ENCODE measurements around the gene NOC4L.
"Not testable (repeated sequence)": the region's sequence is repeated elsewhere in the genome, so short reads cannot be mapped to it uniquely, and the experiment has no call there.

NOC4L gene

DNA sequence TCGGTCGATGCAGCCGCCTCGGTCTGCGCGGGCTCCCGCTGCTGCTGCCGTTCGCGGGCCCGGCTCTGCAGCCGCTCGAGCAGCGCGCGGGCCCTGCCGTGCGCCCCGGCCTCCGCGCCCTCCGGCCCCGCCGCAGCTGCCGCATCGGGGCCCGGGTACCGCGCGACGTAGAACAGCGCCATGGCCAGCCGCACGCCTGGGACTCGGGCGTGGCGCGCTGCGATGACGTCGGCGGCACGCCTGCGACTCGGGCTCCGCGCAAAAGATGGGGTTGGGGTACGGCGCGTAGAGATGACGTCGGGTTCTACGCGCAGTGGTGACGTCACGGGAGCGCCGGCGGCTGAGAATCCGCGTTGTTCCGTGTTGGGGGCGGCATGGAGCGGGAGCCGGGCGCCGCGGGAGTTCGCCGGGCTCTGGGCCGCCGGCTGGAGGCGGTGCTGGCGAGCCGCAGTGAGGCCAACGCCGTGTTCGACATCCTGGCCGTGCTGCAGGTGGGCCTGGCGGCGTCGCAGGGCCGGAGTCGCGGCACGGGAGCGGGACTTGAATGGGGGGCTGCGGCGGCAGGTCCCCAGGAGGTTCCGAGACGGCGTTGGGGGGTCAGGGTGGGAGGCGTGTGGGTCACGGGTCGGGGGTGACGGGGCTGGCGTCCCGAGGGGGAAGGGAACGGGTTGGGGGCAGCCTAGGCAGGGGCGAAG lies at the start of gene NOC4L, which contains the start of gene DDX51:
Gene NOC4L, plus strand, starts transcription at position 343 of the 695 bp plus-strand sequence. Its CDS starts 32 bp downstream, at position 375.
Gene DDX51, minus strand, starts transcription at position 205 of the 695 bp plus-strand sequence. Its CDS starts 23 bp downstream, at position 182.
- peak; percentile 99 for DNase-seq (ENCODE audit: low spot score)

DNA sequence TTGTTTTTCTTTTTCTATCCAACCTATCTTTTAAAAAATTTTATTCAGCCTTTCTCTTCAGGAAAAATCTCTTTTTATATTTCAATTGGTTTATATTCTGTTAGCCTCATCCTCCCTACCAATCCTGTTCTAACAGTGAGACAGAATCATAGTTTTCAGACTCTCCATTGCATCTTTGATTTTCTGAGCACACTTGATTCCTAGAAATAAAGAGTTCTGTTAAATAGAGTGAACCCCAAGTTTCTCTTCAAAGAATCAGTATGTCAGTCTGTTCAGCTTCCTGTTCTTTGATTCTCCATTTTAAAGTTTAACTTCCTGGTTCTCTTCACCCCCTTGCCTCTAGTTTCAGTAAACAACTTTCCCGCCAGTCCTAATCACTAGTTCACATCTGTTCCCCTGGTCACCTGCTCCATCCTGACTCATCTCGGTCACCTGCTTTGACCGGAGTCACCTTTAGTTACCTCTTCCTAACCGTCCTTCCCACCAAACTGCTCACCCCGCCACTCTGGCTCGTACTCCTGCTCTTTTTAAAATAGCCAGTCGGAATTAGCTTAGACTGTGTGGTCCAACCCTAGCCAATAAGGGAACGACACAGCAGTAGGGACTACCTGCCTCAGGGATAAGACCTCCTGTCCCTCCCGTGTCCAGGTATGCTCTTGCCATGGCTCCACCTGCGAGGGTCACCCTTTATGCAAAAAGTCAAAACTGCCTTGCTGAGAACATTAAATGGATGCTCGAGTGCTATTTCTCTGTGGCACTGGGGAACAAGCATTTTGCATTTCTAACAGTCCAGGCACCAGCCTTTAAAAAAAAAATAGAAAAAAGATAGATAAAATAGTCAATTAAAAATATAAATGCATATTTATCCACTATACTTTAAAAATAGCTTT lies 48.5 kb upstream of the NOC4L start:
- no peak for DNase-seq (ENCODE audit: low spot score)

DNA sequence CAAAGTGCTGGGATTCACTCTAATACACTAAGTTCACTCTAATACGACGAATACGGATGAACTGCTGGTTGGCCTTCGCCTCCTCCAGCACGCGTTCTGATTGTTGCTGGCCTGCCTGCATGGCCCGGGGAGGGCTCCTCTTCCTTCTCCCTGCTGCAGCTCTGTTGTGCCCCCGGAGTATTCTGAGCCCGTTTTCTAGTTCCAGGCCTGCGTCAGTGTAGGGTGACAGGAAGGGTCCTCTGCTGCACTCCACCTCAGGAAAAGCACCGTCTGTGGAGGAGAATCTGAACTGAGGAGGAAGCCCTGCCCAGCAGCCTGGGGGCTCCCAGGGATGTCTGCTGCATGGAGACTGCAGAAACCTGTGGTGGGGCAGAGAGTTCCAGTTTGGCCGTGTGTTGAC lies 44.5 kb upstream of the NOC4L start:
- no peak for DNase-seq (ENCODE audit: low spot score)

DNA sequence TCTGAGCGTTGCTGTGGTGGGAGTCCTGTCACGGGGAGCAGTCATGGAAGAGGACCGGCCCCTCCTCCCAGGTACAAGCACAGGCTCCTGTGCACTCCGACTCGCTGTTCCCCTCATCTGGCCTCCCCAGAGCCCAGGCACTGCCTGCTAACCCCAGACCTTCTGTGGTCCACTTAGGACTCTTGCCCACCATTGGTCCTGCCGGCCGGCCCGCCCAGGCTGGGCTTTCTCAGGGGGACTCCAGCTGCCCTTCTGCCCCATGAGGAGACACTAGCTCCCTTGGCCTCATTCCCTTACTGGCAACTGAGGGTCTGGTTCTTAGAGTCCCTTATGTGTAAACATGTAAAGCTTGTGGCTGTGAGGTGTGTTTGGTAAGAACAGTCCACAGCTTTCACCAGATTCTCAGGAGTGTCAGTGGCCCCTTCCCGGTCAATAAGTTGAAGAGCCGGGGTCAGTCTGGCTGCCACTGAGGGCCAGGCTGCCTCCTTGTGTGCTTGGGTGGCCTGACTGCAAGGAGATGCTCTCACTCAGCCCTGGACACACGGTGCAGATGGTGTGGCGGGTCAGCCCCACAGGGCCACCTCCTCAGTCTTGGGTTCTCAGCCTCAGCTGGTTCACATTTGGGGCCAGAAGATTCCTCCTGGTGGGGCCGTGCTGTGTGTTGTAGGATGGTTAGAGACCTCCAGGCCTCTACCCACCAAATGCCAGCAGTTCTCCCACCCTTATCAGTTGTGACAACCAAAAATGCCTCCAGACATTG lies 43.8 kb upstream of the NOC4L start:
- no peak for DNase-seq (ENCODE audit: low spot score)

DNA sequence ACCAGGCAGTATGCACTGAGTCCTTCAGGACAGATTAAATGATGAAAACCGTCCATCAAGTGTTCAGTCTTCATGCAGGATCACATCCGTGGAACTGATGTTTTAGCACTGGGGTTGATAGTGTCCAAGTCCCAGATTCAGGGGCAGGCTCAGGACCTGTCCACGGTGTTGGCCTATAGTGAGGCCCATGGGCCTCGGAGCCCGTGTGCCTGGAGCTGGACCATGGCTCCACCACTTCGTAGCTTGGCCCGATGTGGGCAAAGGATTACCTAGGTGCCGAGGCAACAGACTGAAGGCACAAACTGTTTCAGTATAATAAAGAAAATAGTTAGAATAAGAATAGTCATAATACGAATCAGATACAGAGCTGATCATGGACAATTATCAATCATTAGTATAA lies 42.0 kb upstream of the NOC4L start:
- no peak for DNase-seq (ENCODE audit: low spot score)

GRCh38 chr12:132103072-132103471 lies 41.2 kb upstream of the NOC4L start:
- not testable (repeated sequence) for DNase-seq (ENCODE audit: low spot score)

DNA sequence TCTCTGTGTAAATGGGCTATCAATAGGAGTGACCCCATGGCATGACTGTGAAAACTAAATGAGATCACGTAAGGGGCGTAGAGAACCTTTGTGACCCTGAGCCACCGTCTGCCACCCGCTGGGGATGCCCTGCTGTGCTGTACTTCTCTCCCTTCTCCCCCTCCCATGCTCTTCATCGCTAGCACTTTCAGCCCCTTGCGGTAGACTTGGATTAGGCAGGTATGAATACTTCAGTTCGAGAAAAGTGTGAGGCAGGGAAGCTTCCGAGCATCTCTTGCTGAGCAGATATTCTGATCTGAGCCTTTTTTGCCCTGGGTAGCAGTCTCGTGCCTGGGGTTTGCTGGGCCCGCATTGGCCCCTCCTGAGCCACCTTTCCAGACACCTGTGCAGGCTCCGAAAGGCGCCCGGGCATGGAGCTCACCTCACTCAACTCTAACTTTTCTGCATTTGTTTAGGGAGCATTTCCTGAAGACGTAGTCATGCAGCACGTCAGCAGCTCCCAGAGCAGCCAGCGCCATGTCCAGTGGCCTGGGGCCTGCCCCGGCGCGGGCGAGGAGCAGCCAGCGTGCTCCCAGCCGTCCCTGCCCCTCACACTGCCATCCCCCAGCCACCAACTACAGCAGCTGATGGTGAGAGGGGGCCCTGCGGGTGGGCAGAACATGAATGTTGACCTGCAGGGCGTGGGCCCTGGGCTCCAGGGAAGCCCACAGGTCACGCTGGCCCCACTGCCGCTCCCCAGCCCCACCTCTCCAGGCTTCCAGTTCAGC lies 40.5 kb upstream of the NOC4L start:
- DNase-seq (ENCODE audit: low spot score): peak; percentile 1

- no peak for DNase-seq (ENCODE audit: low spot score)
Measured at GRCh38 chr12:132105467-132105866, 38.8 kb upstream of the NOC4L start.

- no peak for DNase-seq (ENCODE audit: low spot score)
Measured at GRCh38 chr12:132106921-132107320, 37.3 kb upstream of the NOC4L start.

DNA sequence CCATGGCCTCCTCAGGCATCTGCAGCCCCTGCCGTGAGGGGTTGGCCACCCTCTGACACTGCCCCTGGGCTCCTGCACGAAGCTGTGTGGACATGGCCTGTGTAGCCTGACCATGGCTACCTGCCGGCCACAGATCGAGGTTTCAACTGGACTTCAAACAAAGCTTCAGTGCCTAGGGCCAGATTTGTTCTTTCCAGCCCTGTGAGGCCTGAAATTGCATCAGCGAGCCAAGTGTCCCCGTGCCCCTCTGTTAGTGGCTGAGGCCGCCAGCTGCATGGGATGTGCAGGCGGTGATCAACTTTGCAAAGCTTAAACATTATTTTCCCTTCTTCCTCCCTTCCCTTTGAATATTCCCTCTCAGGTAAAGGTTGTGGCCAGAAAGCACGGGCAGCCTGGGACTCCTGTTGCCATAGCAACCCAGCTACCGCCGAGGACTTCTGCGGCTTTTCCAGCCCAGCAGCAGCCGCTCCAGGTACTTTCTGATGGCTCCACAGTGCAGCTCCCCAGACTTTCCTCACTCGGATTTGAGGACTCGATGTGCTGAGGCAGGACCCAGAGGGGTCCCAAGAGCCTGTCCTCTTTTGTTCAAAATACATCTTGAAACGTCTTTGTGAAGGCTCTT lies 35.9 kb upstream of the NOC4L start:
- peak; percentile 62 for DNase-seq (ENCODE audit: low spot score)

DNA sequence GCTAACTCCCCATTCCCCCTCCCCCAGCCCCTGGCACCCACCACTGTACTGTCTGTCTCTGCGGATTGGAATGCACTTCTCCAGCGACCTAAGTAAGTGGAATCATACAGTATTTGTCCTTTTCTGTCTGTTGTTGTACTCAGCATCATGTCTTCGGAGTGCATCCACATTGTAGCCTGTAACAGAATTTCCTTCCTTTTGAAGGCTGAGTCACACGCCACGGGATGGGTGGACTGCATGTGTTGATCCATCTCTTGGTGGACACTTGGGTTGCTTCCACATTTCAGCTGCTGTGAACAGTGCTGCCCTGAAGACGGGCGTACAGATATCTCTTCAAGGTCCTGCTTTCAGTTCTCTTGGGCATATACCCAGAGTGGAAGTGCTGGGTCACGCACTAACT lies 34.5 kb upstream of the NOC4L start:
- DNase-seq (ENCODE audit: low spot score): no peak

DNA sequence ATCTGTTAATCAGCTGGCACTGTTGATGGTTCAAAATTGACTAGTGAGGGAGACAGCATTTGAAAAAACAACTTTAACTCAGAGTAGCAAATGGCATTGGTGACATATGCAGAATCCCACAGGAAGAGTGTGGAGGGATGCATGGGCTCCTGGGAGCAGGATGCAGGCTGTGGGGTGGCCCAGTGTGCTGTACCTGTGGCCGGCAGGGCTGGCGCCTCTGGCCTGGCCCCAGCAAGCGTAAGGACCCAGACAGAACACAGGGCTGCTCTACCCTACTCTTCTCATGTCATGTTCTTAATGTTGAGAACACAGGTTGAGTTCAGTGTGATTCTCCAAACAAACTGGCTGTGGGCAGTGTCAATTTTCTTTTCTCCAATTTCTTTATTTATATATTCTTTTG lies 33.6 kb upstream of the NOC4L start:
- DNase-seq (ENCODE audit: low spot score): peak; percentile 0

DNA sequence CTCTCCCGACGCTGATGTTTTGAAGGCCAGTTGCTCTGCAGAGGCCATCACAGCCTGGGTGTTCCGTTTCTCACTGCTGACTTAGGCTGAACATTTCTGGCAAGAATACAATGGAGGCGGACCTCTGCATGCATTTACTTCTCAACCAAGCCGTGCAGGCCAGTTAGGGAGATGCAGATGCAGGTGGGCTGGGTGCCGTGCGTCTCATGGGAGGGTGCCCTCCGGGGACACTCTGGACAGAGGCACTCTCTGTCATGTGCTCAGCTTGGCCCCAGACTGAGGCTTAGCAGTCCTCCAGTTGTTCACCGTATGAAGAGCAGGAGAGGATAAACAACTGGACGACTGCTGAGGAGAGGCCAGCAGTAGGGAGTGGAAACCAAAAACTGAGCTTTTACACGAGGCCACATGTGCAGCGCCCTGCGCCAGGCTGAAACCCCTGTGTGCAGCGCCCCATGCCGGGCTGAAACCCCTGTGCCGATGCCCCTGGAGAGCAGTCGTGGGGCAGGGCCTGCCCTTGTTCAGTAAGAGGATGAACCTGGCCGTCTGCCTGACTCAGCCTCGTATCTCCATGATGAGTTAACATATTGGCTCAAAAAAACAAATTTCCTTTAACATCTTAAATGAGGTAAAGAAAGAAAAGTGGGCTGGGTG lies 32.5 kb upstream of the NOC4L start:
- peak; percentile 2 for DNase-seq (ENCODE audit: low spot score)

- no peak for DNase-seq (ENCODE audit: low spot score)
Measured at GRCh38 chr12:132114667-132115066, 29.6 kb upstream of the NOC4L start.

- no peak for DNase-seq (ENCODE audit: low spot score)
Measured at GRCh38 chr12:132115500-132115899, 28.8 kb upstream of the NOC4L start.

- no peak for DNase-seq (ENCODE audit: low spot score)
Measured at GRCh38 chr12:132116709-132117557, 27.3 kb upstream of the NOC4L start.

GRCh38 chr12:132117558-132117875 lies 26.7 kb upstream of the NOC4L start:
- peak; percentile 73 for DNase-seq (ENCODE audit: low spot score)

DNA sequence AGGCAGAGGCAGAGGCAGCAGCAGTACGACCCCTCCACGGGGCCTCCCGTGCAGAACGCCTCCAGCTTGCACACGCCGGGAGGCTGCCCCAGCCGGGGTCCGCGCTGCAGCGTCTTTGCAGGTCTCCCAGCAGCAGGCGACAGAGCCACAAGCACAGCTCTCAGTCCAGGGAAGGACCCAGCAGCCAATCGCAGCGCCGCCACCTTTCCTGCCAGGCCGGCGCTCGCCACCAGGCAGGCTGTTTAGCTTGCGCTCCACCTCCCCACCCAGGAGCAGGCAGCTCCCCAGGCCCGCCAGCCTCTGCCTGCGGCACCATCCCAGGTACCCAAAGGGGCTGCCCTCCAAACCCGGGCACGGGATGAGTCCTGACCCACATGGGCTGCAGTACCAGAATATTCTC lies 25.4 kb upstream of the NOC4L start:
- DNase-seq (ENCODE audit: low spot score): peak; percentile 30

- DNase-seq (ENCODE audit: low spot score): no peak
Measured at GRCh38 chr12:132121283-132121682, 23.0 kb upstream of the NOC4L start.

All from iPS-NIHi11 (cell line).